AG04450 (cell line): ENCODE data around the gene MEGF11. TPM values are rescaled to one million over a fixed set of nuclear protein-coding genes. Genes with fewer than 3 reads are reported as not detected.

Source experiments
- CTCF ChIA-PET: fragments of 300-600, 350-600 bp; formaldehyde crosslinking; extraction: SDS; loops from one replicate; lab custom pipeline; 2022; ENCODE audit warnings: antibody characterized with exemption, inconsistent platforms; lab: Charles Lee
- POLR2A ChIA-PET: fragments of 350-600 bp; formaldehyde crosslinking; extraction: SDS; loops from one replicate; lab custom pipeline; 2021; ENCODE audit warnings: antibody characterized with exemption, inconsistent platforms; lab: Yijun Ruan, JAX
- DNase-seq: peaks from one replicate; pipeline ENCODE4 v3.0.0-alpha.2; 2011; ENCODE audit warnings: low read depth, low spot score
- H3K27ac ChIP-seq: one replicate; pipeline ENCODE4 v1.5.1; 2012; ENCODE audit warnings: low read depth, low read length, control low read depth
- H3K27me3 ChIP-seq: one replicate; pipeline ENCODE4 v1.6.0; 2012; ENCODE audit warnings: low read length; ENCODE audit not compliant: control insufficient read depth, insufficient read depth
- H3K4me3 ChIP-seq: 2 replicates; pipeline ENCODE4 v1.5.1; 2011; ENCODE audit warnings: mild to moderate bottlenecking, low read depth, low read length, control low read depth
- H3K9me3 ChIP-seq: 2 replicates; pipeline ENCODE4 v1.5.1; 2012; ENCODE audit warnings: low read length; ENCODE audit not compliant: control insufficient read depth, insufficient read depth
- polyA plus RNA-seq: library from polyadenylated mRNA; depleted of rRNA; stranded (reverse); fragments of >200 nt; gene quantifications from 2 replicates; pipeline ENCODE4 v1.2.3, GENCODE V29; 2011
- TF ChIP-seq, protein P1 (sequence below): IDR thresholded peaks from 2 replicates; pipeline ENCODE4 v1.5.1; 2011; ENCODE audit warnings: low read depth, low read length, control low read depth, inconsistent platforms

The MEGF11 gene
- polyA plus RNA-seq, 1 experiment, result not detected

DNA sequence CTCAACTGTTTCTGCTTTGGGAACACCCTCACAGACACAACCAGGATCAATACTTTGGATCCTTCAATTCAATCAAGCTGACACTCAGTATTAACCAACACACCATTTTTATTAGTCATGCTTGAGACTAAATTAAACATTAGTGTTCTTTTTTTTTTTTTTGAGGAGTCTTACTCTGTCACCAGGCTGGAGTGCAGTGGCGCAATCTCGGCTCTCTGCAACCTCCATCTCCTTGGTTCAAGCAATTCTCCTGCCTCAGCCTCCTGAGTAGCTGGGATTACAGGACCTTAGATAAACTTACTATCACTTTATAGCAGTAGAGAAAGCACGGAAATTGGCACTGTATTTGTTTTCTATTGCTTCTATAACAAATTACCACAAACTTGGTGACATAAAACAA is 386.3 kb downstream of the MEGF11 start:
- TF ChIP-seq, protein P1, sequence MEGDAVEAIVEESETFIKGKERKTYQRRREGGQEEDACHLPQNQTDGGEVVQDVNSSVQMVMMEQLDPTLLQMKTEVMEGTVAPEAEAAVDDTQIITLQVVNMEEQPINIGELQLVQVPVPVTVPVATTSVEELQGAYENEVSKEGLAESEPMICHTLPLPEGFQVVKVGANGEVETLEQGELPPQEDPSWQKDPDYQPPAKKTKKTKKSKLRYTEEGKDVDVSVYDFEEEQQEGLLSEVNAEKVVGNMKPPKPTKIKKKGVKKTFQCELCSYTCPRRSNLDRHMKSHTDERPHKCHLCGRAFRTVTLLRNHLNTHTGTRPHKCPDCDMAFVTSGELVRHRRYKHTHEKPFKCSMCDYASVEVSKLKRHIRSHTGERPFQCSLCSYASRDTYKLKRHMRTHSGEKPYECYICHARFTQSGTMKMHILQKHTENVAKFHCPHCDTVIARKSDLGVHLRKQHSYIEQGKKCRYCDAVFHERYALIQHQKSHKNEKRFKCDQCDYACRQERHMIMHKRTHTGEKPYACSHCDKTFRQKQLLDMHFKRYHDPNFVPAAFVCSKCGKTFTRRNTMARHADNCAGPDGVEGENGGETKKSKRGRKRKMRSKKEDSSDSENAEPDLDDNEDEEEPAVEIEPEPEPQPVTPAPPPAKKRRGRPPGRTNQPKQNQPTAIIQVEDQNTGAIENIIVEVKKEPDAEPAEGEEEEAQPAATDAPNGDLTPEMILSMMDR, result no peak
- Histone ChIP-seq H3K4me3 (no peak overlapping the region), H3K27me3 (no peaks in the 10 kb centered on the region), H3K9me3 (peaks cover 5% of the 10 kb centered on the region), H3K27ac (no peak overlapping the region)
- ChIA-PET CTCF (interaction anchor here (0.7 to 2.2 kb wide), 2 partner anchors 10 to 228 kb away, joined by 5 to 11 read pairs; no protein-coding TSS in a partner anchor), POLR2A (interaction anchor here (0.6 kb wide), 1 partner anchor 43 kb away, joined by 3 read pairs; no protein-coding TSS in a partner anchor)
- DNase-seq, result no peak

DNA sequence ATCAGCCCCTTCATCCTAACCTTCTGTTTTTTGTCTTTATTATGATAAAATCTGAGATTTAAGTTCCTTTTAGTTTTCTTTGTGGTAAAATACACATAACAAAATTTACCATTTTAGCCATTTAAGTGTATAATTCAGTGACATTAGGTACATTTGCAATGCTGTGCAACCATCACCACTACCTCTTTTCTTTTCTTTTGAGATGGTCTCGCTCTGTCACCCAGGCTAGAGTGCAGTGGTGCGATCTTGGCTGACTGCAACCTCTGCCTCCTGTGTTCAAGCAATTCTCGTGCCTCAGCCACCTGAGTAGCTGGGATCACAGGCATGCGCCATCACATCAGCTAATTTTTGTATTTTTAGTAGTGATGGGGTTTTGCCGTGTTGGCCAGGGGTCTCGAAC is 390.4 kb downstream of the MEGF11 start:
- ChIA-PET POLR2A (interaction anchor here (0.5 kb wide), 1 partner anchor 50 kb away, joined by 3 read pairs; no protein-coding TSS in a partner anchor), CTCF (interaction anchor here (0.6 to 1.3 kb wide), 6 partner anchors 19 to 215 kb away, joined by 3 to 7 read pairs (median 4); no protein-coding TSS in a partner anchor)
- Histone ChIP-seq H3K27ac (no peak overlapping the region), H3K9me3 (no peaks in the 10 kb centered on the region), H3K4me3 (no peak overlapping the region), H3K27me3 (peaks cover 4% of the 10 kb centered on the region)
- TF ChIP-seq, protein P1, result no peak
- no peak for DNase-seq

GRCh38 chr15:65862682-65863081 is 390.9 kb downstream of the MEGF11 start:
- DNase-seq, result no peak
- no peaks in the 10 kb centered on the region for H3K9me3 ChIP-seq
- H3K27me3 ChIP-seq, result peaks cover 4% of the 10 kb centered on the region
- ChIA-PET POLR2A (interaction anchor here (0.5 kb wide), 1 partner anchor 50 kb away, joined by 3 read pairs; no protein-coding TSS in a partner anchor), CTCF (interaction anchor here (0.6 to 1.3 kb wide), 6 partner anchors 19 to 214 kb away, joined by 3 to 7 read pairs (median 4); no protein-coding TSS in a partner anchor)
- H3K4me3 ChIP-seq, result no peak overlapping the region
- TF ChIP-seq, protein P1, result peak; percentile 58
- H3K27ac ChIP-seq, result no peak overlapping the region

DNA sequence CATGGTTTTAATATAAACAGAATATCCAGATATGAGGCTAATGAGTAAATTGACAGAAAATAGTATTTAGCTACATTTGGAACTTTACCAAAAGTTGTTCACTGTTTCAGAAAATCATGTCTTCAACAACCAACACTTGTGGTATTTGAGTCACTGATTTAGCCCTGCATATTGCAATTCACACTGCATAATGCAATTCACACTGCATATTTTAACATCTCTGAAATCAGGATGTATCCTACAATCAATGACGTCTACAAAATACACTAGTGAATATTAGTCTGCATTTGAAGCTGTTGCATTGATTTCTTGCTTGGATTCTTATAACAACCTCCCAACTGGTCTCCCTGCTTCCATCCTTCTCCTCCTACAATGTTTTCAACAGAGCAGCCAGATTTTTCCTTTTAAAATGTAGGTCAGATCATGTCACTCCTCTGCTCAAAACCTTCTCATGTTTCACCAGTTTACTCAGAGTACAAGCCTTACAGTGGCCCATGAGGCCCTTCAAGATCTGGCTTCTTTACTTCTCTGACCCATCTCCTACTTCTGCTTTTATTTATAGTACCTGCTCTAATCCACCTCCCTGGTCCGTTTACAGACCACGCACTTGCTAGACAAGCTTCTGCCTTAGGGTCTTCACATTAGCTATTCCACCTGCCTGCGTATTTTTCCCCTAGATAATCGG is 395.7 kb downstream of the MEGF11 start:
- H3K4me3 ChIP-seq, result no peak overlapping the region
- POLR2A ChIA-PET, result no interaction called here
- H3K27me3 ChIP-seq, result peaks cover 7% of the 10 kb centered on the region
- CTCF ChIA-PET, result interaction anchor here (0.6 to 2.6 kb wide), 18 partner anchors 8 to 298 kb away, joined by 3 to 16 read pairs (median 5); no protein-coding TSS in a partner anchor
- H3K27ac ChIP-seq, result no peak overlapping the region
- TF ChIP-seq, protein P1, result no peak
- no peak for DNase-seq
- H3K9me3 ChIP-seq, result no peaks in the 10 kb centered on the region
